ENCODE measurements around the gene ZNF432. TPM values are rescaled to one million over a fixed set of nuclear protein-coding genes. Genes with fewer than 3 reads are reported as not detected.

ZNF432 gene
- total and polyA plus RNA-seq, 2 of the 13 experiments (the other 11 are each of a cell fraction or from before 2014, with no cell fraction given) = 4.1 to 8.7 TPM

- TF ChIP-seq MYC (CRISPR knock-in tag; IDR thresholded peaks at IDR 0.05; ENCODE audit: borderline replicate concordance) (peak; percentile 34; the same call in 1 of the 2 replicates), IRF2 (CRISPR knock-in tag; IDR thresholded peaks at IDR 0.05) (peak; percentile 97), CREB3 (CRISPR knock-in tag; IDR thresholded peaks at IDR 0.05) (no peak), ZNF768 (CRISPR knock-in tag; IDR thresholded peaks at IDR 0.05) (no peak), ZNF205 (CRISPR knock-in tag; IDR thresholded peaks at IDR 0.05) (no peak), RXRB (CRISPR knock-in tag; IDR thresholded peaks at IDR 0.05; ENCODE audit: borderline replicate concordance) (no peak), PITX1 (CRISPR knock-in tag; IDR thresholded peaks at IDR 0.05) (no peak), CENPX (CRISPR knock-in tag; IDR thresholded peaks at IDR 0.05) (no peak), SSRP1 (CRISPR knock-in tag; IDR thresholded peaks at IDR 0.05) (no peak), ZSCAN9 (CRISPR knock-in tag; IDR thresholded peaks at IDR 0.05; ENCODE audit: borderline replicate concordance) (no peak), ARID2 (CRISPR knock-in tag; IDR thresholded peaks at IDR 0.05; ENCODE audit: borderline replicate concordance) (no peak; the same call in 1 of the 2 replicates), ZNF260 (CRISPR knock-in tag; IDR thresholded peaks at IDR 0.05; ENCODE audit: borderline replicate concordance, low read depth) (no peak), HNRNPUL1 (IDR thresholded peaks at IDR 0.05; ENCODE audit: low read depth, low read length) (no peak), ZNF644 (CRISPR knock-in tag; IDR thresholded peaks at IDR 0.05; ENCODE audit: low read depth) (no peak), ZIK1 (CRISPR knock-in tag; IDR thresholded peaks at IDR 0.05; ENCODE audit: borderline replicate concordance, low read depth) (no peak), TMF1 (CRISPR knock-in tag; IDR thresholded peaks at IDR 0.05; ENCODE audit: low read depth) (no peak), CSRNP1 (CRISPR knock-in tag; IDR thresholded peaks at IDR 0.05) (no peak), ZNF512B (CRISPR knock-in tag; IDR thresholded peaks at IDR 0.05; ENCODE audit: borderline replicate concordance) (no peak), PLSCR1 (CRISPR knock-in tag; IDR thresholded peaks at IDR 0.05; ENCODE audit: borderline replicate concordance) (no peak), THAP11 (CRISPR knock-in tag; IDR thresholded peaks at IDR 0.05) (peak; percentile 76), E2F2 (CRISPR knock-in tag; IDR thresholded peaks at IDR 0.05; ENCODE audit: borderline replicate concordance) (no peak), ZNF138 (CRISPR knock-in tag; IDR thresholded peaks at IDR 0.05; ENCODE audit: low read depth) (no peak), SMAD3 (CRISPR knock-in tag; IDR thresholded peaks at IDR 0.05) (no peak)
These were observed 46.8 kb upstream of the ZNF432 start, which contains the start of gene ZNF841 (continued) for GRCh38 chr19:52095172-52096014.
